Lower lobe of right lung (tissue), 2 donors: ENCODE measurements around the gene ALLC. TPM values are rescaled to one million over a fixed set of nuclear protein-coding genes. Genes with fewer than 3 reads are reported as not detected.

Experiments
- ATAC-seq, 2 donors: fragments of 200-7000 bp; cut with Tn5 transposase; one replicate each; pipeline ENCODE4 v1.9.1; 2020 to 2022; ENCODE audit warnings: mild to moderate bottlenecking in 2 of 2, moderate library complexity in 2 of 2
- DNase-seq: peaks from one replicate; pipeline ENCODE4 v3.0.0-alpha.2; 2020
- H3K27ac ChIP-seq: fragments of 200-600 bp; one replicate; pipeline ENCODE4 v1.8.0; 2022
- H3K27me3 ChIP-seq: fragments of 200-600 bp; one replicate; pipeline ENCODE4 v1.8.0; 2022; ENCODE audit warnings: low read depth
- H3K36me3 ChIP-seq: fragments of 200-600 bp; one replicate; pipeline ENCODE4 v1.8.0; 2022; ENCODE audit warnings: mild to moderate bottlenecking
- H3K4me1 ChIP-seq: fragments of 200-600 bp; one replicate; pipeline ENCODE4 v1.8.0; 2022
- H3K4me3 ChIP-seq: fragments of 200-600 bp; one replicate; pipeline ENCODE4 v1.8.0; 2022; ENCODE audit warnings: mild to moderate bottlenecking
- H3K9me3 ChIP-seq: fragments of 200-600 bp; one replicate; pipeline ENCODE4 v1.8.0; 2022
- intact Hi-C: fragments of 100-400 bp; cut with DNase I; formaldehyde crosslinking; loops from one replicate; pipeline ENCODE4 v1.11.0; 2022
- total RNA-seq: library from RNA; stranded (reverse); fragmentation: NEBNext Ultra II Directional; extraction: Animal tissue kit (Norgen Biotek cat#: 25700); gene quantifications from one replicate; pipeline ENCODE4 v1.2.1, GENCODE V29; 2021
- TF ChIP-seq, protein P1 (sequence below): fragments of 200-600 bp; IDR thresholded peaks from one replicate; pipeline ENCODE4 v1.8.0; 2022; ENCODE audit warnings: antibody characterized with exemption, mild to moderate bottlenecking
- donor health status: DM: no; HTN: yes; CAD: no; lungs with severe emphysema.

ALLC gene
- total RNA-seq, 1 donor from 2014 or later, result not detected

DNA sequence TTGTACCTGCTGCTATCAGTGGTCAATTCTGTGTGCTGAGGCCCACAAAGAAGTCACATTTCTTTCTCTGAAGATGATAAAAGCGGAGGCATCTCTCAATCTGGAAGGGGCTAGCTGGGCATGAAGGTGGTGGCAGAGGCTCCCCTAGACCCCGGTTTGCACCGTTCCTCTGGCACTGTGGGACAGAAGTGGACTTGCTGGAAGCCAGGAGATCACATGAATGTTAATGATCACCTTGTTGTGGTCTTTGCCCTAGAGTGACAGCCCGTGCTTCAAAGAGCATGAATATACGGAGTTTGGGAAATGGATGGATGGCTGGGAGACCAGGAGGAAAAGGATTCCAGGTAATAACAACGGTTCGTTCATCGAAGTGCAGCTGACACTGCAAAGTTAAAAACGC is 20.2 kb downstream of the ALLC start:
- ATAC-seq (no peak), DNase-seq (no peak)
- Histone ChIP-seq H3K4me3 (no peak overlapping the region), H3K4me1 (no peaks in the 10 kb centered on the region), H3K9me3 (no peaks in the 10 kb centered on the region), H3K27ac (no peak overlapping the region), H3K36me3 (no peaks in the 10 kb centered on the region), H3K27me3 (peaks cover 8% of the 10 kb centered on the region)
- TF ChIP-seq, protein P1, sequence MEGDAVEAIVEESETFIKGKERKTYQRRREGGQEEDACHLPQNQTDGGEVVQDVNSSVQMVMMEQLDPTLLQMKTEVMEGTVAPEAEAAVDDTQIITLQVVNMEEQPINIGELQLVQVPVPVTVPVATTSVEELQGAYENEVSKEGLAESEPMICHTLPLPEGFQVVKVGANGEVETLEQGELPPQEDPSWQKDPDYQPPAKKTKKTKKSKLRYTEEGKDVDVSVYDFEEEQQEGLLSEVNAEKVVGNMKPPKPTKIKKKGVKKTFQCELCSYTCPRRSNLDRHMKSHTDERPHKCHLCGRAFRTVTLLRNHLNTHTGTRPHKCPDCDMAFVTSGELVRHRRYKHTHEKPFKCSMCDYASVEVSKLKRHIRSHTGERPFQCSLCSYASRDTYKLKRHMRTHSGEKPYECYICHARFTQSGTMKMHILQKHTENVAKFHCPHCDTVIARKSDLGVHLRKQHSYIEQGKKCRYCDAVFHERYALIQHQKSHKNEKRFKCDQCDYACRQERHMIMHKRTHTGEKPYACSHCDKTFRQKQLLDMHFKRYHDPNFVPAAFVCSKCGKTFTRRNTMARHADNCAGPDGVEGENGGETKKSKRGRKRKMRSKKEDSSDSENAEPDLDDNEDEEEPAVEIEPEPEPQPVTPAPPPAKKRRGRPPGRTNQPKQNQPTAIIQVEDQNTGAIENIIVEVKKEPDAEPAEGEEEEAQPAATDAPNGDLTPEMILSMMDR, result no peak
- intact Hi-C loops, result no loop called here

DNA sequence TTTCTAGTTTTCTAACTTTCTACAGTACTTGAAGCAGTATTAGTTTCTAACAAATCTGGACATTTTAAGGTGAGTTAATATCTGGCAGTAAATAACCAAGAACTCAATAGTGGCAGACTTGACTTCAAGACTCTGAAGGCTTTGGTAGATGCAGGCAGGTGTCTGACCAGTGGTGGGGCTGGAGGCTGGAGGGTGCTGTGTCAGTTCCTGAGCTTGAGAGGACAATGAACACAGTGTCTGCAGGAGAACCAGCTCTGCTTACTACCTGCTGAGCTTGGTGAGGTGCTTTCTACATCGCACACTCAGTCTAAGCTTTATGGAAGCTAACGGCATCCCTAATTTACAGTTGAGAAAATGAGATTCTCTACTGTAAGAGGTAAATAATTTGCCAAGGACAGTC is 21.2 kb downstream of the ALLC start:
- no peaks in the 10 kb centered on the region for H3K36me3 ChIP-seq
- ATAC-seq, result no peak
- H3K27me3 ChIP-seq, result peaks cover 8% of the 10 kb centered on the region
- intact Hi-C loops, result no loop called here
- H3K4me3 ChIP-seq, result no peak overlapping the region
- H3K4me1 ChIP-seq, result no peaks in the 10 kb centered on the region
- TF ChIP-seq, protein P1, result no peak
- no peak for DNase-seq
- no peak overlapping the region for H3K27ac ChIP-seq
- H3K9me3 ChIP-seq, result no peaks in the 10 kb centered on the region

DNA sequence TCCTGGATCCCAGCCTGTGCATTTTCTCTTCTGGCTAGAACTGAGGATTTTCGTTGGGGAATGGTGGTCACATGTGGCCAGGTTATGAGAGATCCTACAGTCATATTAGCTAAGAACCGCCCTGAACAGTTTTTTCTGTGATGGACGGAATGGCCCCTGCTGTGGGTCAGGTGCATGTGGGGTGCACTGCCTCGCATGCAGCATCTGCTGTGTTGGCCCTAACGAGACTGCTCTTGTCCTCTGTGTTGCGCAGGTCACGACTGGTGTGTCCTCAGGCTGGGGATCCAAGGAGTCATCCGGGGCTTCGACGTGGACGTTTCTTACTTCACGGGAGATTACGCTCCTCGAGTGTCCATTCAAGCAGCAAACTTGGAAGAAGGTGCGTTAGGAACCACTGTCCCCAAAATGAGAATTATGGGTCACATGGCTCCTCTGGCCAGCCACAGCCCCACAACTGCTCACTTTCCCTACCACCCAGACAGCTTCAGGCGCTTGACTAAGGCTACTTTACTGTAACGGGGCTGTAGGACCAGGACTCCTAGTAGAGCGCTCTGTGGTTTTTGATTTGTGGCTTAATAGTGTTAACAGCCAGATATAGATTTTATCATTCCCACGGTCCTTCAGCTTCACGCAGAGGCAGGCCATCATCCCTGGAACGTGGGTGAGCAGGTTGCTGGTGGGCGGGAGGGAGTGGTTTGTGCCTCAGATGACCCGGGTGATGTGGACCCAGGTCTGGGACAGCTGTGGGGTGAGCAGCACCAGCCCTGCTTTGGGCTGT is 21.8 kb downstream of the ALLC start:
- peaks cover 8% of the 10 kb centered on the region for H3K27me3 ChIP-seq
- ATAC-seq (no peak), DNase-seq (no peak)
- no peak overlapping the region for H3K4me3 ChIP-seq
- intact Hi-C loops, result no loop called here
- H3K9me3 ChIP-seq, result no peaks in the 10 kb centered on the region
- H3K27ac ChIP-seq, result no peak overlapping the region
- no peaks in the 10 kb centered on the region for H3K36me3 ChIP-seq
- H3K4me1 ChIP-seq, result no peaks in the 10 kb centered on the region
- TF ChIP-seq, protein P1, result no peak

DNA sequence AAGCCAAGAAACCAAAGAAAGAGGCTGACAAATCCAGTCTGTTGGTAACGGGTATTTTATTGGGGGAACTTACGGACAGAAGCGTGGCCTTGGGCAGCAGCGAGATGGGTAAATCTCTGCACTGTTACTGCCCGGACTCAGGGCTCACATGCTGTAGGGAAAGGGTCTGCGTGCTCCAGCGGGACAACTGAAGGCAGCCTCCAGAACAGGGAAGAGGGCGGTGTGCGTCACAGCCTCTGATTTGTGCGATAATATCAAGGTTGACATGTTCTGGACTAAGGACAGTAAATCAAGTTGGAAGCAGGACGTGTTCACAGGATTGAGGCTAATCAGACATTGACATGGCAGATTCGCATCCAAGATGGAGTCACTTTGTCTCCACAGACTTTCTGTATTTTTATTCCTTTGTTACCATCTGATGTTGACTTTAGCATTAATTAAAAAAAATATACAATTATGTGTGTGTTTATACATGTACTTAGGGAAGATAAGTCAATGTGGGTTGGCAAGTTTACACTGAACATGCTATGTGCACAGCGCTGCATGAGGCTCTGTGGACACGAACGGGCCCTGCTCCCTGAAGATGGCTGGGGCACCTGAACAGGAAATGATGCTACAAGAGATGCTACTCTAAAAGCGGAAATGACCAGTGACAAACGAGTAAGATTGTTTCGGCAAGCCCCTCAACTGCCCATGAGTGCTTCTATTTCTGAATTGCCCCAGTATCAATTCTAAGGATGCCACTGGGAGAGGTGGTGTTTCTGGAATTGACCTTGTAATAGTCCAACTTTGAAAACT is 22.7 kb downstream of the ALLC start:
- Histone ChIP-seq H3K36me3 (no peaks in the 10 kb centered on the region), H3K4me1 (no peaks in the 10 kb centered on the region), H3K9me3 (no peaks in the 10 kb centered on the region), H3K4me3 (no peak overlapping the region), H3K27ac (no peak overlapping the region), H3K27me3 (peaks cover 8% of the 10 kb centered on the region)
- intact Hi-C loops, result no loop called here
- no peak for ATAC-seq
- DNase-seq, result no peak
- TF ChIP-seq, protein P1, result no peak

DNA sequence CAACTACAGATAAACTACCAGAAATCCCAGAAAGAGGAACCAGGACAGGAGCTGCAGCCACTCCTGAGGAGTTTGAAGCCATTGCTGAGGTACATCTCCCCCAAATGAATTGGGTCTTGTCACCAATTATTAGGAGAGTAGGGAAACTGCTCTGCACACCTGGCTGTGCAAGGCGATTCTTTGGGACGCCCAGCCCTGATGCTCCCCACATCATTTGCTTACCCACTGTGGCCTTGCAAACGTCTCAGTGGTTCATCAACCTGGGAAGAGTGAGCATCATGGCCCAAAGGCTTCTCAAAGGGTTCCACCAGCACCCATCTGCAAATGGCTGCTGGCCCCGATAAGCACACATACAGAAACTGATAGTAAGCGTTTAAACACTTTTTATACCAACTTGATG is 23.6 kb downstream of the ALLC start:
- no peaks in the 10 kb centered on the region for H3K4me1 ChIP-seq
- ATAC-seq (no peak), DNase-seq (no peak)
- H3K36me3 ChIP-seq, result no peaks in the 10 kb centered on the region
- no peak overlapping the region for H3K27ac ChIP-seq
- H3K9me3 ChIP-seq, result no peaks in the 10 kb centered on the region
- intact Hi-C loops, result no loop called here
- H3K4me3 ChIP-seq, result no peak overlapping the region
- TF ChIP-seq, protein P1, result no peak
- peaks cover 8% of the 10 kb centered on the region for H3K27me3 ChIP-seq
